ENCODE measurements around the gene EIF3L.

- no peak for TF ChIP-seq CTCF (IDR thresholded peaks at IDR 0.05)
- no peak for TF ChIP-seq POLR2A (IDR thresholded peaks at IDR 0.05)
Observed at GRCh38 chr22:37862570-37863325, 13.5 kb downstream of the EIF3L start.

Measured in esophagus squamous epithelium (tissue), 4 donors.